DMS53 (cell line): ENCODE measurements around the gene FLAD1.

ENCODE experiments used
- DNase-seq: peaks from one replicate; lab custom pipeline; 2025; lab: John Stamatoyannopoulos, UW

The FLAD1 gene

DNA sequence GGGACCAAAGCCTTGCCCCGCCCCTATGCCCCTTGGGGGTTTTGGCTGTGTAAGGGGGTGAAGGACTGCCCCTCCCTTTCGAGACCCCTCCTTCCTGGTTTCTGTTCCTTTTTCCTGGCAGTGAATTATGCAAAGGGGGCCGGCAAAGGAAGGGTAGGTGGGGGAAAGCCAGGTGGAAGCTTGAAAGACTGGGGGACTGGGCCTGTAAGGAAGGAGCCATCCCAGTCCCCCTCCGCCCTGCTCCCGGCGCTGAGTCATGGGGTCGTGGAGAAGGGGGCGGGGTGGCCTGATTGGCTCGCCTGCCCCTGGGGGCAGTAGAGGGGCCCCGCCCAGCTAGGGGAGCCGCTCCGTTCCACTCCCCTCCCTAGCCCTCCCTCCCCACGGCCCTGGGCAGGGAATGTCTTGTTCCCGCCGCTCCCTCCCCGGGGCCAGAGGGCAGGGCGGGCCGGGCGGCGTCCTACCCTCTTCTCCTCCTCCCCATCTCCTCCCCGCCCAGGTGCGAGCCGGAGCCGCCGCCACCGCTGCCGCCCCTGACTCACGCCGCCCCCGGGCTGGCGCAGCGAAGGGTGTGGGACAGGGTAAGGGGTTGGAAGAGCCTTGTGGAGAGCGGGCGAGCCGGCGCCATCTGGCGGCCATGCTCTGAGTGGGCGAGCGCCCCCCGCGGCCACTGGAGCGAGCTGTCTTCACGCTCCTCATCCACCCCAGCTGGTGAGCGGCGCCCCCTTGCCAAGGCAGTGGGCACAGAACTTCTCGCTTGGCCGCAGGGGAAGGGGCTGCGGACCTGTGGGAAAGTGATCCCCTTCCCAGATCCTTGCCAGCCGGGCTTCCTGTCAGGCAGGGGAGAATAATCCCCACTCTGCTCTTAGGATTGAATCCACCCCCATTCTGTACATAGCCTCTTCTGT lies 34.1 kb downstream of the FLAD1 start:
- peak; percentile 85 for DNase-seq

DNA sequence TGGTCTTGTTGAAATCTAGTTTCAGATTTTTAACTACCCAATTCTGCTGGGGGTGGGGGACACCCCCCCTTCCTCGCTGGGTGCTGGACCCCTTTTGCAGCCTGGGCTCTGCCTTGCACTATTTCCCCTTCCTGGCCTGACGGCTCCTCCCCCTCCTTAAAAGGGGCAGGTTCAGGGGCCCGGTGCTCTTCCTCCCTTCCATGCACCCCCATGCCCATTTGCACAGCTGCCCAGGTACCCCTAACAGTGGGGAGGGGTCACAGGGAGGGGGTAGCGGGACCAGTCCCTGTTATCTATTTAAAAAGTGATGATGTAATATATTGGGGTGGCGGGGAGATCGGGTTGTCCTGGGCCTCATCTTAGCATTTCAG lies 34.8 kb downstream of the FLAD1 start:
- DNase-seq: no peak

DNA sequence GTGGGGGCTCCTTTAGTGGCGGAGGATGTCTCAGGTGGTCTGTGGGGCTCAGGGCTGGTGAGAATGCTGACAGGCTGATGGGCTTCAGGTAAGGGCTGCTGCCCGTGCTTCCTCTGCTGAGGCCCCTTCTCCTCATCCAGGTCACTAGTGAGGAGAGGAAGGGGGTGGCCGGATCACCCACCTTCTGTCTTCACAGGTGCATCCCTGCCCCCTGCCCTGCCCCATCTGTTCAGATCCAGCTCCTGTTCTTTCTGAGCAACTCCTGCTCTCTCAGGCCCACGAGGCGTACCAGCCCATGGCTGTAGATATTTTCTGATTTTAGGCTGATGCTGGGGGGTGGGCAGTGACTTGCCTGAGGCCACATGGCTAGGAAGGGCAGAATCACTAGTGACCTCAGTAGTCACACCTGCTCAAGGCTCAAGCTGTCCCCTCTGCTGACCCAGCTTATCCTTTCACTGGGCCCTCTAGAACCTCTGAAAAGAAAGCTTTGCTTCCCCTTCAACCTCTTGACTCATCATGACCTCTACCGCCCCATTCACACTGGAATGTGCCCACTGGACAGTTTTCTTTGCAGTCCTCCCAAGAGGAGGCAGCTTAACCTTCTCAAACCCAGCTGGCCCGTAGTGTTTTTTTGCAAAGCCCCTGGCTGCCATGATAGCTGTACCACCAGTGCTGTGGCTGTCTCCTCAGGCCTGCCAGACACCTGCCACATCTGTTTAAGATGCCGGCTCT lies 35.6 kb downstream of the FLAD1 start:
- no peak for DNase-seq

DNA sequence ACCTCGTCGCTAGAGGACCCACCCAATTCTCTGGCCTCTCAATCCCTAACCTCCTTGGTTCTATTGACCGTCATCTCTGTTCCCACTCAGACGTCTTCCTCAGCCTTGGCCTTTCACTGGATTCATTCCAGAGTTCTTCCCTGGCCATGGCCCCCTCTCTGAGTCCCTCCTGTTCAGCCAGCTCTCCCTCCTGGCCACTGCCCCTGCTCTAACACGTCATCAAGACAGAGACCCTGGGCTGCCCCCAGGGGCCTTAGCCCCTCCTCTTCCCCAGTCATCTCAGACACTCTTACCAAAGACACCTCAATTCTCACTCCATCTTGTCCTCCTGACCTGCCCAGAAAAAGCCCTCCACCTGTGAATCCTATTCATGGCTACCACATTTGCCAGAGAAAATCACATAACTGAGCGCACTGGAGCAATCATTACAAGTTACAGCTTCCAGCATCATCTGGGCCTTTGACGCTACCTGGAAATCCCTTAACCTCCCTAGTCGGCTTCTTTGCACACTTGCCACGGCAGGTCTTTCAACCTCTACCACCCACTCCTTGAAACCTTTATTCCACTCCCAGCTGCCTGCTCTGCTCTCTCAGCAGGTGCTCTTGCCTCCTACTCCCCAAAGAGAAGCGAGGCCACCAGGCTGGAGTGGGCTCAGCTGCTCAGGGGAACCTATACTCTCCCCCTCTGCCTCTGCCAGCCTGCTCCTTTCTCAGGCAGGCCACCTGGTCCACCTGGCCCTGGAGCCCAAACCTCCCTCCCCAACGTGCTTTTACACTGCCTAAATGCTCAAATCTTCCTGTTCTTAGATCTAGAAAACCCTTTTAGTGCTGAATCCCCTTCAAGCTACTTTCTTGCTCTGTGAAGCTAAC lies 36.5 kb downstream of the FLAD1 start:
- DNase-seq: no peak

DNA sequence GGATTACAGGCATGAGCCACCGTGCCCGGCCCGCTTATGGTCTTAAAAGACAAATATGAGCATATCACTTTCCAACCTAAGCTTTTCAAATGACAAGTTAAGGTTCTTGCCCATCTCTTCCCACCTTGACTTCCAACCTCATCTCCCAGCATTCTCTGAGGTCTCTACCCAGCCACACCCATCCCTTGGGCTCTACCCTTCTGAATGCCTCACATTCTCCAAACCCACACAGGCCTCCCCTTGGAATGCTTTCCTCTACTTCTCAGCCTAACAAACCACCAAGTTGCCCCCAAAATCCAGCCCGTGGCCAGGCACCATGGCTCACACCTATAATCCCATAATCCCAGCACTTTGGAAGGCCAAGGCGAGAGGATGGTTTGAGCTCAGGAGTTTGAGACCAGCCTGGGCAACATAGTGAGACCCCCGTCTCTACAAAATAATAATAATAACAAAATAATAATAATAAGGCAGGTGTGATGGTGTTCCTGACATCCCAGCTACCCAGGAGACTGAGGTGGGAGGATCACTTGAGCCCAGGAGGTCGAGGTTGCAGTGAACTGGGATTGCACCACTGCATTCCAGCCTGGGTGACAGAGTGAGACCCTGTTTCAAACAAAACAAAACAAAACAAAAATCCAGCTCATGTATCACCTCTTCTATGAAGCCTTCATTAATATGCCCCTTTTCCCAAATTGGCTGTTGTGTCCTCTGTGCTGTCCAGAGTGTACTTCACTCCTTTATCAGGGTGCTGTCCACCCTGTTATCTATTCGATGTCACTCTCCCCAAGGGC lies 39.2 kb downstream of the FLAD1 start:
- DNase-seq: no peak

DNA sequence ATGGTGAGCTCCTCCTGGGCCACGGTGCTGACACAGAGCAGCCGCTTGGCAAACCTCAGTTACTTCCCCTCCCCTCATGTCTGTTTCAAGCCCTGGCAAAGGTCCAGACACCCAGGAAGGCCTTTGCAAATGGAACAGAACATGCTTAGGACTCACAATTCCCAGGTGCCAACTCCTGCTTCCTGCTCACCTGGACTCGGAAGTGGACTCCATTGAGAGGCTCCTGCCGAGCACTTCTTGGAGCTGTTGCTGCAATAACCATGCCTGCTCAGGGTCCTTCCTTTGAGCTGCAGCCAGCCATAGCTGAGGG lies 39.7 kb downstream of the FLAD1 start:
- DNase-seq: peak; percentile 77

DNA sequence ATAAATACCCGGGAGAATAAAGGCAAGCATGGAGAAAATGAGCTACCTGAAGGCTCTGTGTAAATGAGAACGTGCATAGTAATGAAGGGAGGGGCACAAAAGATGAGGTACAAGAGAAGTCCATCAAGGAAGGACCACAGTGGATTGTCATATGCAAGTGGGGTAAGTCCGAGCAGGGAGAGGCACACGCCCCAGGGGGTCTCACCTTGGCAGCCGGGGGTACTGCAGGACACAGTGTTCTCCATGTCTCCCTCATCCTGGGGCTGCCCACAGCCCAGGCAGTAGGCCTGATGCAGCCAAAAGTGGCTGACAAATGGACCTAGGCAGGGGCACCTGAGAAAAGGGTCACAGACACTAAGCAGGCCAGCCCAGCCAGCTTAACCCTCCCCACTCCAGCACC lies 40.5 kb downstream of the FLAD1 start:
- DNase-seq: no peak

DNA sequence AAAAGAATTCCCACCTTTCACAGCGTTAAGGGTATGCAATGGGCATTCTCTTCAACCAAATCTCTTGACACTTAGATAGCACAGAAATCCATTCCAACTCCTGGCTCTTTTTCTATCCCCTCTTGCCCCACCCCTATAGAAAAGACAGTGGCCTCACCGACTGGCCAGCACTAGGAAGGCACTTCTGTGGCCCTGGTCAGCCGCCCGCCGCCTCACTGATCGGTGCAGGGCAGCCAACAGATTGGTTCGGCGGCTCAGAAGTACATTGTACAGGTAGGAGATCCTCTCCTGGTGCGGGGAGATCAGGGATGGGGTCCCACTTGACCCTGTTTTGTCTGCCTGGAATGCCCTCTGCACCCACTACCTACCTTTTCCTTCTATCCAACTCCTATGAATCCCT lies 41.2 kb downstream of the FLAD1 start:
- DNase-seq: no peak

DNA sequence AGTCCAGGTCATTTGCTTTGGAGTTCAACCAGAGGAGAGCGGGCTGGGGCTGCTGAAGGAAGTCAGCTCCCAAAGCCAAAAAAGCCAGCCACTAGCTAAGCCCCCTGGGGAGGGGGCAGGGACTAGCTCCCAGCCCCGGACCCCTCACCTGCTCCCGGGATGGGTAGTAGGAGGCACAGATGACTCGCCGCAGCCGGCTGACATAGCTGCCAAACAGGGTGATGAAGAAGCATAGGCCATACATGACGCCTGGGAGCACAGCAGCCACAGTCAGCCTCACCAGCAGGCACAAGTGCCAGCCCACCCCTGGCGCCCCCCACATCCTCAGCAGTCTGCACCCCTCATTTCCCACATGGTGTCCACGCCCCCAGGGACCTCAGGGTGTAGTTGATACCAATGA lies 43.0 kb downstream of the FLAD1 start:
- DNase-seq: peak; percentile 30

DNA sequence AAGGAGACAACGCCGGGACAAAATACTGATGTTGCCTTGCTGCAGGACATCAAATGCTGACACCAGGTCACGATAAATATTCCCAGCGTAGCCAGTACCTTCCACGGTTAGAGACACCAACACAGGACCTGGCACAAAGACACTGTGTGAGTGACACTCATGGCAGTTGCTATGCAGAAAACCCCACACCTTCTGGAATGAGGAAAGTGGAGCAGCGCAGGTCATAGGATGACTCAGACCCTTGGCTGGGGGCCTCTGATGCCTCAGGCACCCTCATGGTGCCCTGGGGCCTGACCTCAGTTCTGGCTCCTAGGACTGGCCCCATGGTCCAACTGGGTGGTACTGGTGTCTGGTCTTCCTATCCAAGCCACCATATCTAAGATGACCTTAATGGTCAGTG lies 43.4 kb downstream of the FLAD1 start:
- DNase-seq: peak; percentile 64

DNA sequence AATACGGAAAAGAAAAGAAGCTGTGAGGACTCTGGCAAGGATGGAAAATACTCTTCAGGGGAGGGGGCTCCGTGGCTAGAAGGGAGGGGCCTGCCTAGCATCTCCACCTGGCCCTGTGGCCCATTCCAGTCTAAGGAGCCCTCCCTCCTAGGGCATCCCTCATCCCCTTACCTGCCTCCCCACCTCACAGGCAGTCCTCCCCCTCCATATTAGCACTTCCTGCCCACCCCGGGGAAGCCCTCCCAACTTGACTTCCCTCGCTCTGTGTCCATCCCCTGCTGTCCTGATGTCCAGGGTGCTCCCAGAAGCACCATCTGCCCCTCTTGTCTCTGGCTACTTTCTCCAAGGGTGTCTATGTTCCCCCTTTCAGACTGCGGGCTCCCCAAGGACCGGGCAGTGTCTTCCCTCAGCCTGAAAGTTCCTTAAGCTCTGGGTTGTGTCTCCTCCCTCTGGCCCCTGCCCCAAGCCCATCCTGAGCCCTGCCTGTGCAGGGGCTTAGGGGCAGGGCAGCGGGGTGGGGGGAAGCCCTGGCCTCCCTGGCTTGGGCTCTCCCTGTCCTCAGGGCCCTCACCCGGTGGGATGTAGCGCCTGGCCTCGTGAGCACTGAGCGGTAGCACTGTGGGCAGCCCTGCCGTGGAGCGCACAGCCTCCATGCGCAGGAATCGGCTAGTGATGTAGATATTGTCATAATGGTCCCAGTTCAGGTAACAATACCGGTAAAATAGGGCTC lies 46.5 kb downstream of the FLAD1 start:
- no peak for DNase-seq

DNA sequence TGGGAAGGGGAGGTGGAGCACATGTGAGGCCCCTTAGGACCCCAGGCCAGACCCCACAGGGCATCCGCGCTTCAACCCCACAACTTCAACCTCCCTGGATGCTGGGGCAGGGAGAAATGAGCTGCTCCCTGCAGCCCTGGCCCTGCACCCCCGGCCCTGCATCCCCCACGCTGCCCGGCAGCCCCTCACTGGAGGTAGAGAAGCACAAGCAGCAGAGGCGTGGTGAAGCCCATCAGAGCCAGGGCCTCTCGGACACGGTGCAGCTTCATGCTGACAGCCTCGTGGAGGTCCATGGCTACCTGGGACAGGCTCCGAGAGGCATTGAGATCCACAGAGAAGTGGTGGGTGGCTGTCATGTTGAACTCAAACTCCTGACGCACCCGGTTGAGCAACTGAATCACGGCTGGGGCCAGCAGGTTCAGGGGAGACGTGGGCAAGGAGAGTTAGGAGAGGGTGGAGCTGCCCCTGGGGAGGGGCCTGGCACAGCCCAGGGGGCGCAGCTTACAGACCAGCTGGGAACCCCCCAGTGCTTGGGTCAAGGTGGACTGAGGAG lies 47.2 kb downstream of the FLAD1 start:
- DNase-seq: no peak

DNA sequence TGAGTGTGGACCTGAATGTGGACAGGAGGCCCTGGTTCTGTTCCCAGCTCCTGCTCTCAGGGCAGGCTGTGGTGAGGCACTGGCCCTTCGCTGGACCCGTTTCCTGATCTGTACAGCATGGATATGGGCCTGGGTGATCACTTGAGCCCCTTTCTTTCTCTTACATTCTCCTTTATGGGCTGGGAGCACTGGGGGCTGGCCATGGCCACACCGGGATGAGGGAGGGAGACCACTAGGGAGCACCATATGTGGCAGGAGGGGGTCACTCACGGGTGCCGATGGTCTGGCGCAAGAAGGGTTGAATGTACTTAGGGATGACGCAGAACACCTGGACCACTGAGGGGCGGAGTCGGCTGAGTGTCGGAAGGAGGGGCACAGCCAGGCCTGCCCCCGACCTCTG lies 47.8 kb downstream of the FLAD1 start:
- DNase-seq: no peak

DNA sequence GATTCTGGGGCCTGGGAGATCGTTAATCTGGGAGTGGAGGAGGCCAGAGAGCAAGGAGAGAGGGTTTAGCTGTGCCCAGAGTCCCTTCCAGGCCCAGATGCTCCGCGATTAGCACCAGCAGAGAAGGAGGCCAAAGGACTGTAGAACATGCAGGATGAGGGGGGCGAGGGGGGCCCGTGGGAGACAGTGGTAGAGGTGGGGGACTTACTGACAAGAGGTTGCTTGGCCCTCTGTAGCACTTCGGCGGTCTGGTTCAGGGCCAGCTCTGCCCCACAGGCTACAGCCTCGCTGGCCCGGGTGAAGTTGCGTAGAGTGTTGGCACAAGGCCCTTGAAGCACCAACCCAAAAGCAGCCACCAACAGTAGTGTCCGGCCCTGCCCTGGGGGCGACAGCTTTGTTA lies 49.7 kb downstream of the FLAD1 start:
- DNase-seq: no peak

DNA sequence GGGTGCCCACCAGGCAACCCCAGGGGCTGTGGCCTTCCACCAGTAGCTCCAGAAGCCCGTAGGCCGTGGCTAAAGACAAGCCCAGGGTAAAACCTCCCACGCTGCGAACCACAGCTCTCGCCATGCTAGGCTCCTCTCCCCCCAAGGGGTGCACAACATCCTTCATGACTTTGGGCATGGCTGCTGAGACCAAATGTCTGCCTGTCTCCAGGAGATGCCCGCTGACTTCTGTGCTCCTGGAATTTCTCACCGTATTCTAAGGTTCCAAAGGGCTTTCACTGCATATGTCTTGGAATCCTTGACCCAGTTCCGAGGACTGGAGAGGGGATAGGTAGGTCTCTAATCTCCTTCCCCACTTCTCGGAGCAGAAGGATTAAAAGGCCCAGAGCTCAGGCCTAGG lies 50.4 kb downstream of the FLAD1 start, which contains the start of the genes DCST1 and DCST2:
Gene DCST1 (plus strand): TSS at position 301 of the 400 bp plus-strand sequence. CDS start 213 bp downstream, outside the sequence.
Gene DCST2 (minus strand): TSS at position 258 of the 400 bp plus-strand sequence. CDS start 80 bp downstream, at position 178.
- no peak for DNase-seq

DNA sequence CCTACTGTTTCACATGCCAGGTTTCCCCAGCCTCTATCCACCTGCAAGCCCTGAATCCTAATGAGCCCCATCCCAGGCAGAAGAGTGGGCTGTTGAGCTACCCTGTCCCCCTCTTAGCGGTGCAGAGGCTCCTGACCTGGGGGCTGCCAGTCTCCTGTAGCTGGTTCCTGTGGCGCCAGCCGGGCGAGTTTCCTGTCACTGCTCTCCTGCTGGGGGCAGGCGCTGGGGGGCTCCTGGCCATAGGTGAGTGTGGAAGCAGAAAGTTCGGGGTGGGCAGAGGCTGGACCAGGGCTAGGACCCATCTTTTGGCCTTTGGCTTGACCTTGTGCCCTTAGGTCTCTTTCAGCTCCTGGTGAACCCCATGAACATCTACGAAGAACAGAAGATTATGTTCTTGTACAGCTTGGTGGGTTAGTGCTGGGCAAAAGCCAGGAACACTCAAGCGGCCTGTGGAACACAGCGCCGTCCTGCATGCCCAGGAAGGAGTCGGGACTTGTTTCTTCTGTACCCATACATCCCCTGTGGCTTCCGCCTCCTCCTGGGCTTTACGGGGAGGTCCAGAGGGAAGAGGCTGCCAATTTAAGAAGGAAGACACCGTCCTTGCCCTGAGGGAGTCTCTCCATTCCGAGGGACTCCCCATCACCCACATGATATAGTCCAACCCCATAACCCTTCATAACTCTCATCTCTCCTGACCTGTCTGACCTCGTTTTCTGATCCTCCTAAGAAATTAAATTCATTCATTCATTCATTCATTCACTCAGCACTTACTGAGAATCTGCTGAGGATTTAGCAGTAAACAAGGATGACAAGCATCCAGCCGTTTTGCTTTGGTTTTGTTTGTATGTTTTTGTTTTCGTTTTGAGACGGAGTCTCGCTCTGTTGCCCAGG lies 51.4 kb downstream of the FLAD1 start:
- no peak for DNase-seq

DNA sequence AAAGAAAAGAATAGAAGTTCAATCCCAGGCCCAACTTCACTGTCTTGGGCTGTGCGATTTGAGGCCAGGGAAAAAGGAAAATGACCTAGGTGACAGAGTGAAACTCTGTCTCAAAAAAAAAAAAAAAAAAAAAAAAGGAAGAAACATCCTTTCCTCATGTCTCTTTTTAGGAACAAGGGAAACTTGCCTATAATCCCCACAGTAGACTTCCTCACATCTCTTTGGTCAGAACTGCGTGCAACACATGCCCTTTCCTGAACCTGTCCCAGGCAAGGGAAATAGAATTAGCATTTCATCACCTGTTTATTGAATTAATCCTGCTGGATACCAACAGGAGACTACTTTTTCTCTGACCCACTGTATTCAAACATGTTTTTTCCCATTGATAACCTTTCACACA lies 52.8 kb downstream of the FLAD1 start:
- no peak for DNase-seq

DNA sequence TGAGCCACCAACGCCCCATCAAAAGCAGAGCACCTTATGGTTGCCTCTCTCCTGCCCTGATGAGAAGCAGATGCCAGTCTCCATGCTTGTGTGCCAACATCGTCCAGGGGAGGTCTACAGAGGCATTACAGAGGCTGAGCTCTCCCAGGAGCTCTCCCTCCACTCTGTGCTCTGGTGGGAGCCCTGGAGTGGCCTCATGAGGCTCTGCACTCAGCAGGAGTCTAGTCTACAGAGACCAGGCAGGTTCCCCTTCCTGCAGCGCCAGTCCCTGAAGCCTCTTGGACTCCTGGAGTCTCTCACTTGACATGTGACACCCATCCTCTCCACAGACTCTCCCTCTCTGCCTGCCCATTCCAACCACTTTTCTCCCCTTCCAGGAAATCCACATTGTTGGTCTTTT lies 53.9 kb downstream of the FLAD1 start:
- DNase-seq: no peak

DNA sequence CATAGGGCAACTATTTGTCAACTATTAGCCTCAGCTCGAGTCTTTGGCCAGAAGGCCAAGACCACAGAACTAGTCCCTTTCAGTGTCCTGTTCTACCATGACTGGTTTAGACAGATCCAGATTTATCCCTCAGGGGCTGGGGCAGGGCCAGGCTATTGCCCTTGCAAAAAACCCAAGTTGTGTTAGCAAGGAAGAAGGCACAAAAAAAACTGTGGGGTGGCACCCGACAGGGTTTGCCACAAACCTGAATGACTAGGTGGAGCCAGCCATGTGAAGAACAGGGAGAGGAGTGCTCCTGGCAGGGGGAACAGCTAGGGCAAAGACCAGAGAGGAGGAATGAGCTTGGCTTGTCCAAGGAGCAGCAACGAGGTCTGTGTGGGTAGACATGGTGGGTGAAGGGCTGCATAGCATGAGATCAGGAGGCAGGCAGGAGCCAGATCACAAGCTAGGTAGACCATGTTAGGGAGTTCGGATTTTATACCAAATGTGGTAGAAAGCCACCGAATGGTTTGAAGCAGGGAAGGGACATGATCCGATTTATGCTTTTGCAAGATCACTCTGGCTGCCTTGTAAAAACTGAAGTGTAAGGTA lies 54.8 kb downstream of the FLAD1 start:
- no peak for DNase-seq
